M059J (cell line): ENCODE results near the gene RPS6KA2. TPM values are rescaled to one million over a fixed set of nuclear protein-coding genes. Genes with fewer than 3 reads are reported as not detected.

Experiments
- DNase-seq: peaks from one replicate; pipeline ENCODE4 v3.0.0-alpha.2; 2012; ENCODE audit warnings: low read depth
- total RNA-seq: library from RNA; depleted of rRNA; stranded (reverse); fragments of >200 nt; shearing (Covaris generic); gene quantifications from 2 replicates; pipeline ENCODE4 v1.2.3, GENCODE V29; 2014; rRNA removed

Gene RPS6KA2
- 1.9 and 7.2 TPM in 2 replicates for total RNA-seq

DNA sequence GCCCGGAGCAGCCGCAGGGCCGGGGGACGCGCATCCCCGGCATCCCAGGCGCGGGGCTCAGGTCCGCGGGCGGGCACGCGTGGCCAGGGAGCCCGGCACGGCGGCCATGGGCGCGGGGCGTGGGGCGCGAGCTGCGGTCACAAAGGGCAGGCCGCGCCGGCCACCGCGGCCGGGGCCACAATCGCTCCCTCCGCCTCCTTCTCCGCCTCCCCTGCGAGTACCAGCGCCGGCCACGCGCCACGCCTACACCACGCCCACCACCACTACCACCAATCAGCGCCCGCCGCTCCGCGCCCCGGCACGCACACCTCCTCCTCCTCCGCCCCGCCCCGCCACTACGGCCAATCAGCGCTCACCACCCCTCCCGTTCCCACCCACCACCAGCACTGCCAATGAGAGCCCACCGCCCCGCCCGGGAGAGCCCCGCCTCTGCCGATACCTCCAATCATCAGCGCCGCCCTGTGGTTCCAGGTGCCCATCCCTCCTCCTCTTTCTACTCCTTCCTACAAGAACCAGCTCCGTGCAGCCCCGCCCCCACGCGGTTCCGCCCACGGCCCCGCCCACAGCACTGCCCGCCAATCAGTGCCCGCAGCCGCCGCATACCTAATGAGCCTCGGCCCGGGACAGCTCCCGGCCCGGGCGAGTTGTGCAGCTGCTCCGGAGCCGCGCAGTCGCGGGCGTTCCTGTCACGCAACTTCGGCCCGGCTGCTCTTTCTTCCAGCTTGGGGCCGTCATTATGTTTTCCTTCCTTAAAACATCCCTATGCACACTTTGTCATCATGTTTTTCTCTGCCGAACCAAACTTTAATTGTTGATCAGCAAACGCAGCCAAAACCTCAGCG, at the start of gene RPS6KA2:
Gene RPS6KA2 (minus strand): TSS at position 219 of the 842 bp plus-strand sequence. CDS start 232 bp downstream, outside the sequence.
- peak; percentile 98 for DNase-seq

GRCh38 chr6:166676270-166676860, 49.3 kb upstream of the RPS6KA2 start:
- DNase-seq: no peak

DNA sequence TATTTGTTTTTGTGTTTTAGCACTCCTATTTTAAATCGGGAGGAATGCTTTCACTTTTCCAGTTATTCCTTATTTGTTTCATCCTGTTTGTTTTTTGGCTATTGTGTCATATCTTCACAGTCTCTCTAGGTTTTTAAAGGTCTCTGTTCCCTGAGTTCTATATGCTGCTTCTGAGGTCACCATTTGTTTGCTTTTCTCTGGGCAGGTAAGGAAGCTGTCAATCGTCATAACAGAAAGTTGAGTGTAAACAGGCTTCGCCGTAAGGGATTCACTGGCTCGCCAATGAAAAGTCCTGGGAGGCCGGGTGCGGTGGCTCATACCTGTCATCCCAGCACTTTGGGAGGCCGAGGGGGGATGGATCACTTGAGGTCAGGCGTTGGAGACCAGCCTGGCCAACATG, 48.7 kb upstream of the RPS6KA2 start:
- DNase-seq: no peak

- no peak for DNase-seq
Measured at GRCh38 chr6:166673309-166673708, 46.3 kb upstream of the RPS6KA2 start.

- no peak for DNase-seq
Measured at GRCh38 chr6:166672624-166673206, 45.7 kb upstream of the RPS6KA2 start.

GRCh38 chr6:166672146-166672545, 45.1 kb upstream of the RPS6KA2 start:
- no peak for DNase-seq

- DNase-seq: peak; percentile 23
Measured at GRCh38 chr6:166671434-166672081, 44.5 kb upstream of the RPS6KA2 start.

DNA sequence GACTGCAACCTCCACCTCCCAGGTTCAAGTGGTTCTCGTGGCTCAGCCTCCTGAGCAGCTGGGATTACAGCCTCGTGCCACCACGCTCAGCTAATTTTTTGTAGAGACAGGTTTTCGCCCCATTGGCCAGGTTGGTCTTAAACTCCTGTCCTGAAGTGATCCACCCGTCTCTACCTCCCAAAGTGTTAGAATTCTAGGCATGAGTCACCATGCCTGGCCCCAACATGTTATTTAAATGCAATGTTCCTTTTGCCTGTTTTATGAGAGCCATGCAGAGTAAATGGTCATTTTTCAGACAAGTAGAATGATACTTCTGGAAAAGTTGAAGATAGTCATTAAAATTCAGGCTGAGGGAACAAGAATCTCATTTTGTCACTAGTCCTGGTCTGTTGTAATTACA, 43.8 kb upstream of the RPS6KA2 start:
- no peak for DNase-seq

- no peak for DNase-seq
Measured at GRCh38 chr6:166670013-166670412, 43.0 kb upstream of the RPS6KA2 start.

DNA sequence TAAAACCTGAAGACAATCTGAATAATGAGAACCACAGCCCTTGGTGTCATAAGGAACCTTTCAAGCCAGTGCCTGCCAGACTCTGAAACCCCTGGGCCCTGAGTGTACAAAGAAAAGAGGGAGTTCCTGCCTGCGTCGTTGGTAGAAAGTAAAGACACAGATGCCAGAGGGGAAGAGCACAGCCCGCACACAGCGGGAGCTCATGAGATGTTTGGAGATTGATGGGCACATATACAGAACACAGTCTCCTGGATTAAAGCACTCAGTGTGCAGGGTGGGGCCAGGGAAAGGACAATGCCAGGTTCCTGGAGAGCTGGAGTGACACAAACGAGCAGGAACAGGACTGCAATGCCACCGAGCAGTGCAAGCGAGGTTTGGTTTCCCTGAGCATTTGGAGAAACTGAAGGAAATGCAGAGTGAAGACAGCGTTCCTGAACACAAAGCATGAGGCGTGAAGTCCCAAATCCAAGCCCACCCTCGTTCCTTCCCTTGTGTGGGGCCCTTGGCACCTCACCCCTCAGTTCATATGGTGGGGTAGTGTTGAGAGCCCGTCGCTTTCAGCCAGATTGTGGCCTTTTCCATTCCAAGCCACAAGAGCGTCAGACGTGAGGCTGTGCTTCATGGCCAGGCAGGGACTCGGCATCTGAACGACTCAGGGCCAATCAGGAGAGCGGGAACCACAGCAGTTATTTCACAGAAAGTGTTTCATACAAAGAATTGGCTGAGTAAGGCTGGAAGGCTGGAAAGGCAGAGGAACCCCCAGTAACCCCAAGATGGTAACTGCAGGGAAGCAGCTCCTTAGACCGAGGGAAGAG, 41.0 kb upstream of the RPS6KA2 start:
- DNase-seq: no peak

DNA sequence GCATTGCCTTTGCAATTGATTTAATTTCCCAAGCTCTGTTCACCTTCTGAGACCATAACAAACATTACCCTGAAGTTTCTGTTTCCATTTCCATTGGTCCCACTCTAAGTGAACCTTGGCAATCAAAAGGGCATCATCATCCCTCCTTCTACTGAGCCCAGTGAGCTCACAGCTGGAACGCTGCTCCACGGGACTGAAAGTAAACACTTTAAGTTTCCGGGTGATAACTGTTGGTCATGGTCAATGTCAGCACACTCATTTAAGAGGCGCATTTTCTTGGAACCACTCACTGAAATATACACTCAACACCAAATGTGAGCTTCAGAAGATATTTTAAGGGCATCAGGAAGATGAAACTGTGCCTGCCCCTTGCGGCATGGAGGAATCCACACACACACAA, 37.1 kb upstream of the RPS6KA2 start:
- DNase-seq: no peak

- no peak for DNase-seq
Measured at GRCh38 chr6:166663568-166663967, 36.5 kb upstream of the RPS6KA2 start.

GRCh38 chr6:166662690-166663089, 35.6 kb upstream of the RPS6KA2 start:
- DNase-seq: no peak

DNA sequence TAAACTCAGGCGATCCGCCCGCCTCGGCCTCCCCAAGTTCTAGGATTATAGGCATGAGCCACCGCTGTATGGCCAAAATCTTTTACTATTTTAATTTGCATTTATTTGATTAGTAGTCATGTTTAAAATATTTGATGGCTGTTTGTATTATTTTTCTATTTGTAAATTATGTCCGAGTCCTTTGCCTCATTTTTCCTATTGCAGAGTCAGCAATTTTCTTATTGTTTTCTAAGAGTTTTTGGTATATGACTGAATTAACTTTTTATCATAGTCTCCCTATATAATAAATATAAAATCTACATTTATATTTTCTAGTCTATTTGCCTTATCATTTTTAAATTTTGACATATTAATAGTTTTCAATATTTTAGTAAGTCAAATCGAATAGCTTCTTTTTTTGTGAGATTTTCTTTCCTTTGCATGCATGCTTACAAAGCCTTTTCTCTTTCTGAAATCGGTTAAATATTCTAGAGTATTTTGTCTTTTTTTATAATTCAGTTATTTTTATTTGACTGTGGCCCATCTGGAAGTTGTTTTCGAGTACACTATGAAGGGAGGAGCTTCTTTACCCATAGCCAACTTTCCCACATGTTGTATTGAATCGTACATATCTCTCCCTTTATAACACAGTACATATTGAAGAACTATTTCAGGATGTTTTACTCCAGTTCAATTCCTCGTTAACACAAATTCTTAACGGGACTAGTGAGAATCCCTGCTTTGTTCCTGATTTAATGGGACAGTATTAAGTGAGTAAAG, 34.5 kb upstream of the RPS6KA2 start:
- no peak for DNase-seq

DNA sequence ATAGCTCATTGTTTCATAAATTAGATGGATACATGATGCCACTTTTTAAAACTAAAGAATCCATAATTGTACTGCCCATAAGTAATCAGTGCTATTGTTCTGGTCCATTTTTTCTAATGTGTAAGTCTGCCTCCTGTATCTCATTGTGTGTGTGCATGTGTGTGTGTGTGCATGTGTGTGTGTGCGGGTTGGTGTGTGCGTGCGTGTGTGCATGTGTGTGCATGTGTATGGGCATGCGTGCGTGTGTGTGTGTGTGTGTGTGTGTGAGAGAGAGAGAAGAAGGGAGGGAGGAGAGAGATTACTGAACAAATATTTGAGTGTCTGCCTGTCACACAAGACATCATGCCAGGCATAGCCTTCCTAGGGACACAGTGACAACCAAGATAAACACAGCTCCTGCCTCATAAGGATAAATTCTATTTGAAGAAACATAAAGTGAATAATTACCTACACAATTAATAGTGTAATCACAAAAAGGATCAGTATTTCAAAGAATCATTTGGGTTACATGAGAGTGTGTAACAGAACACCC, 33.2 kb upstream of the RPS6KA2 start:
- DNase-seq: no peak

DNA sequence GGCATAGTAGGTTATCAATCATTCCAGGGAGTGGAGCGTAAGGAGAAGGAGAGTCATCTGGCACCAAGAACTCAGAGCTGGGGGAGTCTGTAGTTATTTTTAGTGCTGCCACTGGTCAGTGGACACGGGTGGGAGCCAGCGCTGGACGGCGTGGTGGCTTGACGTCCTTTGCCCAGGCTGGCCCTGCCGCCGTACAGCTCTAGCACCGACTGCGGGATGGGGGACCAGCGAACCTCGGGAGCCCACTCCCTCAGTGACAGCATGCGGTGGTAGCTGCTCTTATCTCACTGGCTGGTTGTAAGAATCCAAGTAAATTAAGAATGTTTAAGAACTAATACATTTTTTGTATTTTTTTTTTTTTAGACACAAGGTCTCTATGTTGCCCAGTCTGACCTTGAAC, 32.5 kb upstream of the RPS6KA2 start:
- no peak for DNase-seq

GRCh38 chr6:166658792-166659150, 31.7 kb upstream of the RPS6KA2 start:
- DNase-seq: no peak

GRCh38 chr6:166658115-166658791, 31.2 kb upstream of the RPS6KA2 start:
- DNase-seq: no peak

DNA sequence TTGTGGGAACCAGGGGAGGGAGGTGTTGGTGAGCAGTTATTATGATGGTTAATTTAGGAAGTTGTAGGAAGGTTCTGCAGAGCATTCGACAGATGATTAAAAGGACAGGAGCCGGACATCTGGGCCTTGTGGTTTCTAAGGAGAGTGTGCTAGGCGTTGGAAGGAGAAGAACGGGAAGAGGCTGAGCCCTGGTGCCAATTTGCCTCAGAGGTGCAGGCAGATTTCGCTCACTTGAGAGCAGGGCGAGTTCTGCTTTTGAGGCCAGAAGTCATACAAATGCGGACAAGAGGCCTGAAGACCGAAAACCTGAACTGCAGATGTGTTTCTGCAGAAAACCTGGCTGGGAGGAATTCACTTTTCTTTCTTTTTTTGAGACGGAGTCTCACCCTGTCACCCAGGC, 30.5 kb upstream of the RPS6KA2 start:
- no peak for DNase-seq
